MM.1S (cell line): ENCODE results near the gene YPEL2.
"Not testable (repeated sequence)": the region's sequence is repeated elsewhere in the genome, so short reads cannot be mapped to it uniquely, and the experiment has no call there.

Experiments used
- DNase-seq: peaks from one replicate; pipeline ENCODE4 v3.0.0-alpha.2; 2015
- H2AFZ ChIP-seq: fragments of 300-600 bp; sonication (generic); 2 replicates; pipeline ENCODE4 v1.6.0; 2016; ENCODE audit warnings: antibody characterized with exemption, low read length
- H3F3A ChIP-seq: fragments of 300-600 bp; sonication (generic); 2 replicates; pipeline ENCODE4 v1.6.1; 2016; ENCODE audit warnings: mild to moderate bottlenecking, antibody characterized with exemption, low read length, moderate library complexity, mixed read lengths; ENCODE audit not compliant: insufficient read depth
- H3K27ac ChIP-seq: fragments of 300-600 bp; sonication (generic); 2 replicates; pipeline ENCODE4 v1.5.1; 2016; ENCODE audit warnings: mild to moderate bottlenecking, low read length
- H3K27me3 ChIP-seq: fragments of 300-600 bp; sonication (generic); replicated peaks from 2 replicates; pipeline ENCODE4 v1.6.0; 2016; ENCODE audit warnings: low read length; ENCODE audit not compliant: insufficient read depth
- H3K36me3 ChIP-seq: fragments of 300-600 bp; sonication (generic); replicated peaks from 2 replicates; pipeline ENCODE4 v1.6.1; 2016; ENCODE audit warnings: mild to moderate bottlenecking, low read length, mixed read lengths; ENCODE audit not compliant: insufficient read depth
- H3K4me1 ChIP-seq: fragments of 300-600 bp; sonication (generic); 2 replicates; pipeline ENCODE4 v1.6.1; 2016; ENCODE audit warnings: low read length, mixed read lengths
- H3K4me2 ChIP-seq: fragments of 300-600 bp; sonication (generic); 2 replicates; pipeline ENCODE4 v1.6.0; 2016; ENCODE audit warnings: low read depth, low read length
- H3K4me3 ChIP-seq: fragments of 300-600 bp; sonication (generic); 2 replicates; pipeline ENCODE4 v1.5.1; 2016; ENCODE audit warnings: low read length, mixed read lengths
- H3K79me2 ChIP-seq: fragments of 300-600 bp; sonication (generic); 2 replicates; pipeline ENCODE4 v1.6.1; 2016; ENCODE audit warnings: mixed run types, low read length, mixed read lengths
- H3K9ac ChIP-seq: fragments of 300-600 bp; sonication (generic); 2 replicates; pipeline ENCODE4 v1.6.1; 2016; ENCODE audit warnings: low read length, mixed read lengths
- H3K9me2 ChIP-seq: fragments of 300-600 bp; sonication (generic); replicated peaks from 2 replicates; pipeline ENCODE4 v1.6.1; 2016; ENCODE audit warnings: mild to moderate bottlenecking, low read length, mixed read lengths; ENCODE audit not compliant: insufficient read depth
- H3K9me3 ChIP-seq: fragments of 300-600 bp; sonication (generic); replicated peaks from 2 replicates; pipeline ENCODE4 v1.6.1; 2016; ENCODE audit warnings: mild to moderate bottlenecking, low read length, mixed read lengths; ENCODE audit not compliant: insufficient read depth
- H4K20me1 ChIP-seq: fragments of 300-600 bp; sonication (generic); 2 replicates; pipeline ENCODE4 v1.6.1; 2016; ENCODE audit warnings: mild to moderate bottlenecking, low read length, moderate library complexity, mixed read lengths; ENCODE audit not compliant: insufficient read depth
- CTCF ChIP-seq: fragments of 300-600 bp; sonication (generic); IDR thresholded peaks from 2 replicates; pipeline ENCODE4 v1.5.1; 2016; ENCODE audit warnings: antibody characterized with exemption, low read length, mixed read lengths
- EZH2 ChIP-seq: fragments of 300-600 bp; sonication (generic); optimal IDR thresholded peaks from 2 replicates; pipeline ENCODE3; 2017; ENCODE audit warnings: low read depth, mild to moderate bottlenecking, antibody characterized with exemption, low read length, mixed read lengths
- EZH2phosphoT487 ChIP-seq: fragments of 300-600 bp; sonication (generic); IDR thresholded peaks from 2 replicates; pipeline ENCODE4 v1.6.1; 2018; ENCODE audit warnings: antibody characterized with exemption, low read length

Gene YPEL2

GRCh38 chr17:59289981-59290301 lies 41.5 kb upstream of the YPEL2 start:
- Histone ChIP-seq H3K9ac (peak overlapping the region; percentile 40), H3K9me2 (no peaks in the 10 kb centered on the region), H4K20me1 (no peaks in the 10 kb centered on the region), H3K27ac (peak overlapping the region; percentile 40; the same call in 1 of the 2 replicates), H3K9me3 (no peaks in the 10 kb centered on the region), H3K36me3 (no peaks in the 10 kb centered on the region), H3K27me3 (no peaks in the 10 kb centered on the region), H3F3A (peaks cover 10% of the 10 kb centered on the region), H3K4me2 (peak overlapping the region; percentile 52; the same call in 1 of the 2 replicates), H3K4me1 (peaks cover 32% of the 10 kb centered on the region), H3K4me3 (no peak overlapping the region; the same call in 1 of the 2 replicates), H3K79me2 (no peaks in the 10 kb centered on the region), H2AFZ (peak overlapping the region; percentile 49)
- no peak for DNase-seq
- TF ChIP-seq EZH2 (no peak), CTCF (no peak), EZH2phosphoT487 (no peak)

- not testable (repeated sequence) for H3K4me3 ChIP-seq, H3K27me3 ChIP-seq, H4K20me1 ChIP-seq, H3K79me2 ChIP-seq, H3K9me3 ChIP-seq, H3F3A ChIP-seq, H3K9me2 ChIP-seq, H3K36me3 ChIP-seq
- peak; percentile 25 for DNase-seq
- peak overlapping the region; percentile 40; the same call in 1 of the 2 replicates for H3K9ac ChIP-seq
- peak overlapping the region; percentile 40; the same call in 1 of the 2 replicates for H3K27ac ChIP-seq
- H3K4me1 ChIP-seq, result peaks cover 32% of the 10 kb centered on the region
- H3K4me2 ChIP-seq, result peak overlapping the region; percentile 52; the same call in 1 of the 2 replicates
- peak overlapping the region; percentile 49; the same call in 1 of the 2 replicates for H2AFZ ChIP-seq
Observed at GRCh38 chr17:59290302-59290998, 41.0 kb upstream of the YPEL2 start.

- Histone ChIP-seq H3K27me3 (no peaks in the 10 kb centered on the region), H3K4me2 (no peak overlapping the region)
Observed at GRCh38 chr17:59292174-59292523, 39.3 kb upstream of the YPEL2 start.

More at GRCh38 chr17:59292174-59292523, 39.3 kb upstream of the YPEL2 start:
- H3K79me2 ChIP-seq, result no peaks in the 10 kb centered on the region
- H3K9me2 ChIP-seq, result no peaks in the 10 kb centered on the region
- no peak overlapping the region for H3K27ac ChIP-seq
- H3K36me3 ChIP-seq, result no peaks in the 10 kb centered on the region
- no peaks in the 10 kb centered on the region for H4K20me1 ChIP-seq
- no peak overlapping the region for H3K4me3 ChIP-seq
- DNase-seq, result no peak
- H3K4me1 ChIP-seq, result peaks cover 27% of the 10 kb centered on the region
- peaks cover 5% of the 10 kb centered on the region for H3F3A ChIP-seq
- TF ChIP-seq EZH2phosphoT487 (no peak), EZH2 (no peak), CTCF (no peak)
- no peaks in the 10 kb centered on the region for H3K9me3 ChIP-seq
- no peak overlapping the region for H2AFZ ChIP-seq
- H3K9ac ChIP-seq, result no peak overlapping the region
